GM23338 (cell line): Measurements from ENCODE around the gene CRTC3. TPM values are rescaled to one million over a fixed set of nuclear protein-coding genes. Genes with fewer than 3 reads are reported as not detected.

Source experiments
- ATAC-seq: fragments of 200-7000 bp; cut with Tn5 transposase; 3 replicates; pipeline ENCODE4 v1.9.1; 2020
- DNase-seq: peaks from one replicate; pipeline ENCODE4 v3.0.0-alpha.2; 2015; ENCODE audit warnings: low spot score
- H2AFZ ChIP-seq: fragments of 200-600 bp; sonication (generic); 2 replicates; pipeline ENCODE4 v1.8.0; 2016; ENCODE audit warnings: antibody characterized with exemption, mild to moderate bottlenecking, moderate library complexity
- H3F3A ChIP-seq: fragments of 200-600 bp; sonication (generic); replicated peaks from 2 replicates; pipeline ENCODE4 v1.8.0; 2017; ENCODE audit warnings: antibody characterized with exemption, mixed run types, low read depth
- H3K27ac ChIP-seq: fragments of 200-600 bp; sonication (generic); 2 replicates; pipeline ENCODE4 v1.6.1; 2016; ENCODE audit warnings: low read depth
- H3K27me3 ChIP-seq: fragments of 200-600 bp; sonication (generic); 2 replicates; pipeline ENCODE4 v1.8.0; 2016; ENCODE audit warnings: mild to moderate bottlenecking, mixed run types, moderate library complexity; ENCODE audit not compliant: insufficient read depth
- H3K36me3 ChIP-seq: fragments of 200-600 bp; sonication (generic); 2 replicates; pipeline ENCODE4 v1.8.0; 2016; ENCODE audit warnings: mild to moderate bottlenecking; ENCODE audit not compliant: insufficient read depth
- H3K4me1 ChIP-seq: fragments of 200-600 bp; sonication (generic); 2 replicates; pipeline ENCODE4 v1.8.0; 2016; ENCODE audit warnings: mild to moderate bottlenecking, moderate library complexity; ENCODE audit not compliant: insufficient read depth
- H3K4me2 ChIP-seq: fragments of 200-600 bp; sonication (generic); 2 replicates; pipeline ENCODE4 v1.7.1; 2017; ENCODE audit warnings: mixed run types
- H3K4me3 ChIP-seq: fragments of 200-600 bp; sonication (generic); 2 replicates; pipeline ENCODE4 v1.6.1; 2016; ENCODE audit warnings: mixed run types
- H3K79me2 ChIP-seq: fragments of 200-600 bp; sonication (generic); replicated peaks from 2 replicates; pipeline ENCODE4 v1.8.0; 2017; ENCODE audit warnings: mild to moderate bottlenecking; ENCODE audit not compliant: insufficient read depth
- H3K9me2 ChIP-seq: fragments of 200-600 bp; sonication (generic); 2 replicates; pipeline ENCODE4 v1.8.0; 2017; ENCODE audit not compliant: insufficient read depth
- H4K20me1 ChIP-seq: fragments of 200-600 bp; sonication (generic); replicated peaks from 2 replicates; pipeline ENCODE4 v1.8.0; 2017; ENCODE audit warnings: mild to moderate bottlenecking; ENCODE audit not compliant: insufficient read depth
- H3K27ac Mint-ChIP-seq: 2 replicates; pipeline ENCODE4 v1.8.0; 2020; ENCODE audit warnings: inconsistent platforms, mild to moderate bottlenecking, moderate library complexity, mixed read lengths
- H3K27me3 Mint-ChIP-seq: 3 replicates; pipeline ENCODE4 v1.8.0; 2022; ENCODE audit warnings: low read depth, mild to moderate bottlenecking, moderate library complexity, mixed read lengths, inconsistent platforms; ENCODE audit not compliant: insufficient read depth, poor library complexity
- H3K36me3 Mint-ChIP-seq: 3 replicates; pipeline ENCODE4 v1.8.0; 2021; ENCODE audit warnings: low read depth, mild to moderate bottlenecking, inconsistent platforms, moderate library complexity, mixed read lengths
- H3K4me1 Mint-ChIP-seq: 3 replicates; pipeline ENCODE4 v1.8.0; 2020; ENCODE audit warnings: mild to moderate bottlenecking, inconsistent platforms, mixed read lengths
- H3K4me3 Mint-ChIP-seq: 3 replicates; pipeline ENCODE4 v1.8.0; 2021; ENCODE audit warnings: moderate library complexity, mild to moderate bottlenecking, inconsistent platforms, mixed read lengths
- H3K9me3 Mint-ChIP-seq: 3 replicates; pipeline ENCODE4 v1.8.0; 2020; ENCODE audit warnings: moderate library complexity, mild to moderate bottlenecking, inconsistent platforms, mixed read lengths
- EZH2 ChIP-seq: fragments of 200-600 bp; sonication (generic); IDR thresholded peaks from one replicate; pipeline ENCODE4 v1.8.0; 2017; ENCODE audit warnings: antibody characterized with exemption, mild to moderate bottlenecking, low read depth; ENCODE audit not compliant: unreplicated experiment
- EZH2phosphoT487 ChIP-seq: fragments of 200-600 bp; sonication (generic); IDR thresholded peaks from one replicate; pipeline ENCODE4 v1.8.1; 2018; ENCODE audit warnings: antibody characterized with exemption; ENCODE audit not compliant: unreplicated experiment
- JUNB ChIP-seq: IDR thresholded peaks from one replicate; pipeline ENCODE4 v1.6.1; 2016; ENCODE audit warnings: antibody characterized with exemption; ENCODE audit not compliant: unreplicated experiment
- STAT1 ChIP-seq: IDR thresholded peaks from one replicate; pipeline ENCODE4 v1.6.1; 2016; ENCODE audit warnings: antibody characterized with exemption; ENCODE audit not compliant: unreplicated experiment
- ZNF114 ChIP-seq: fragments of 250-450 bp; sonication (Bioruptor Pico); IDR thresholded peaks from 2 replicates; pipeline ENCODE4 v1.5.0; 2020; ENCODE audit warnings: mild to moderate bottlenecking, moderate library complexity
- ZNF331 ChIP-seq: fragments of 250-450 bp; sonication (Bioruptor Pico); IDR thresholded peaks from 2 replicates; pipeline ENCODE4 v1.5.0; 2020; ENCODE audit warnings: low read depth, mild to moderate bottlenecking, moderate library complexity
- polyA plus RNA-seq: library from polyadenylated mRNA; unstranded; fragments of >200 nt; fragmentation: Nextera tagmentation; extraction: Ambion mirVana; gene quantifications from 2 replicates; pipeline ENCODE4 v1.2.1, GENCODE V29; 2016
- total RNA-seq: library from RNA; depleted of rRNA; stranded (reverse); fragments of >200 nt; shearing (Covaris generic); gene quantifications from 2 replicates; pipeline ENCODE4 v1.2.3, GENCODE V29; 2014
- TF ChIP-seq, protein P1 (sequence below): IDR thresholded peaks from one replicate; pipeline ENCODE4 v1.6.1; 2018; ENCODE audit warnings: antibody characterized with exemption; ENCODE audit not compliant: unreplicated experiment
- TF ChIP-seq, protein P2 (sequence below): IDR thresholded peaks from 2 replicates; pipeline ENCODE4 v1.6.1; 2016; ENCODE audit warnings: antibody characterized with exemption
- TF ChIP-seq, protein P3 (sequence below), 2 experiments: fragments of 200-600 bp in 1 of 2; sonication (generic) in 1 of 2; conservative IDR thresholded peaks; 2 replicates each; pipeline versions ENCODE4 v1.5.1 to v1.6.1; 2016 to 2017; ENCODE audit warnings: antibody characterized with exemption in 2 of 2, low read depth in 2 of 2, mild to moderate bottlenecking in 2 of 2, moderate library complexity in 1 of 2
- TF ChIP-seq, protein P4 (sequence below): fragments of 250-450 bp; sonication (Bioruptor Pico); IDR thresholded peaks from 2 replicates; pipeline ENCODE4 v1.5.0; 2020; ENCODE audit warnings: mild to moderate bottlenecking, moderate library complexity

CRTC3 gene
- total and polyA plus RNA-seq, 2 experiments from 2014 or later = 2.8 to 3.8 TPM

DNA sequence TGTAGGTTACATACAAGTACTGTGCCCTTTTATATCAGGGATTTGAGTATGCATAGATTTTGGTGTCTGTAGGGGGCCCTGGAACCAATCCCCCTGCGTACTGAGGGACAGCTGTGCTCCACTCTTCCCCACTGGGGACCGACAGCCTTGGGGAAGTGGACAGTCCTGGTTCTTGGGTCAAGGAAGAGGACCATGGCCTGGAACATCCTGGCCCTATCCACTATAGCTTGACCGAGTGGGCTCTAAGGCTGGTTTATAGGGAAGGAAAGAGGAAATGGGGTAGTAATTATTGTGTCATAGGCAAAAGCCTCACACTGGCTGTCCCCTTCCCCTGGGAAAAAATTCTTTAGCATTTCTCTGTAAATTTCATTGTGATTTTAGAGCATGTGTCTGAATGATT lies 49.5 kb downstream of the CRTC3 start (continued):
- TF ChIP-seq, protein P1, sequence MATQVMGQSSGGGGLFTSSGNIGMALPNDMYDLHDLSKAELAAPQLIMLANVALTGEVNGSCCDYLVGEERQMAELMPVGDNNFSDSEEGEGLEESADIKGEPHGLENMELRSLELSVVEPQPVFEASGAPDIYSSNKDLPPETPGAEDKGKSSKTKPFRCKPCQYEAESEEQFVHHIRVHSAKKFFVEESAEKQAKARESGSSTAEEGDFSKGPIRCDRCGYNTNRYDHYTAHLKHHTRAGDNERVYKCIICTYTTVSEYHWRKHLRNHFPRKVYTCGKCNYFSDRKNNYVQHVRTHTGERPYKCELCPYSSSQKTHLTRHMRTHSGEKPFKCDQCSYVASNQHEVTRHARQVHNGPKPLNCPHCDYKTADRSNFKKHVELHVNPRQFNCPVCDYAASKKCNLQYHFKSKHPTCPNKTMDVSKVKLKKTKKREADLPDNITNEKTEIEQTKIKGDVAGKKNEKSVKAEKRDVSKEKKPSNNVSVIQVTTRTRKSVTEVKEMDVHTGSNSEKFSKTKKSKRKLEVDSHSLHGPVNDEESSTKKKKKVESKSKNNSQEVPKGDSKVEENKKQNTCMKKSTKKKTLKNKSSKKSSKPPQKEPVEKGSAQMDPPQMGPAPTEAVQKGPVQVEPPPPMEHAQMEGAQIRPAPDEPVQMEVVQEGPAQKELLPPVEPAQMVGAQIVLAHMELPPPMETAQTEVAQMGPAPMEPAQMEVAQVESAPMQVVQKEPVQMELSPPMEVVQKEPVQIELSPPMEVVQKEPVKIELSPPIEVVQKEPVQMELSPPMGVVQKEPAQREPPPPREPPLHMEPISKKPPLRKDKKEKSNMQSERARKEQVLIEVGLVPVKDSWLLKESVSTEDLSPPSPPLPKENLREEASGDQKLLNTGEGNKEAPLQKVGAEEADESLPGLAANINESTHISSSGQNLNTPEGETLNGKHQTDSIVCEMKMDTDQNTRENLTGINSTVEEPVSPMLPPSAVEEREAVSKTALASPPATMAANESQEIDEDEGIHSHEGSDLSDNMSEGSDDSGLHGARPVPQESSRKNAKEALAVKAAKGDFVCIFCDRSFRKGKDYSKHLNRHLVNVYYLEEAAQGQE = no peak
- TF ChIP-seq, protein P2, sequence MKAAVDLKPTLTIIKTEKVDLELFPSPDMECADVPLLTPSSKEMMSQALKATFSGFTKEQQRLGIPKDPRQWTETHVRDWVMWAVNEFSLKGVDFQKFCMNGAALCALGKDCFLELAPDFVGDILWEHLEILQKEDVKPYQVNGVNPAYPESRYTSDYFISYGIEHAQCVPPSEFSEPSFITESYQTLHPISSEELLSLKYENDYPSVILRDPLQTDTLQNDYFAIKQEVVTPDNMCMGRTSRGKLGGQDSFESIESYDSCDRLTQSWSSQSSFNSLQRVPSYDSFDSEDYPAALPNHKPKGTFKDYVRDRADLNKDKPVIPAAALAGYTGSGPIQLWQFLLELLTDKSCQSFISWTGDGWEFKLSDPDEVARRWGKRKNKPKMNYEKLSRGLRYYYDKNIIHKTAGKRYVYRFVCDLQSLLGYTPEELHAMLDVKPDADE = no peak
- TF ChIP-seq EZH2 (no peak), JUNB (no peak), ZNF114 (no peak), ZNF331 (CRISPR knock-in tag) (no peak)

DNA sequence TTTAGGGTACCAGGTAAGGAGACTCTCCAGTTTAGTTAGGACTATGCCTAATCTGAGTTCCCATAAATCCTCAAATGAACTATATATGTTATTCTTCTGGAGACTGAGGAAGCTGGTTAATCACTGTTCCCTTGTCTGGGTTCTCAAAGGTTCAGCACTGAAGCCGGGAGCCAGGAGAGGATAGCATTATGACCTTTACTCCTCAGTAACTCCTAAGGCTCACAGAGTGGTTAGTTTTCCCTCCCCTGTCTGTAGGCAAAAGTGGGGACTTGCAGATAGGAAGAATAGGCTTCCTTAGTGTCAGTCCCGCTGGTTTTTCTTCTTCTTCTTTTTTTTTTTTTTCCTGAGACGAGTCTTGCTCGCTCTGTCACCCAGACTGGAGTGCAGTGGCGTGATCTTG lies 50.4 kb downstream of the CRTC3 start:
- no peak overlapping the region for H3K27ac Mint-ChIP-seq
- H4K20me1 ChIP-seq = no peaks in the 10 kb centered on the region
- peaks cover 54% of the 10 kb centered on the region for H3K4me1 Mint-ChIP-seq
- no peak for TF ChIP-seq STAT1
- TF ChIP-seq, protein P3, sequence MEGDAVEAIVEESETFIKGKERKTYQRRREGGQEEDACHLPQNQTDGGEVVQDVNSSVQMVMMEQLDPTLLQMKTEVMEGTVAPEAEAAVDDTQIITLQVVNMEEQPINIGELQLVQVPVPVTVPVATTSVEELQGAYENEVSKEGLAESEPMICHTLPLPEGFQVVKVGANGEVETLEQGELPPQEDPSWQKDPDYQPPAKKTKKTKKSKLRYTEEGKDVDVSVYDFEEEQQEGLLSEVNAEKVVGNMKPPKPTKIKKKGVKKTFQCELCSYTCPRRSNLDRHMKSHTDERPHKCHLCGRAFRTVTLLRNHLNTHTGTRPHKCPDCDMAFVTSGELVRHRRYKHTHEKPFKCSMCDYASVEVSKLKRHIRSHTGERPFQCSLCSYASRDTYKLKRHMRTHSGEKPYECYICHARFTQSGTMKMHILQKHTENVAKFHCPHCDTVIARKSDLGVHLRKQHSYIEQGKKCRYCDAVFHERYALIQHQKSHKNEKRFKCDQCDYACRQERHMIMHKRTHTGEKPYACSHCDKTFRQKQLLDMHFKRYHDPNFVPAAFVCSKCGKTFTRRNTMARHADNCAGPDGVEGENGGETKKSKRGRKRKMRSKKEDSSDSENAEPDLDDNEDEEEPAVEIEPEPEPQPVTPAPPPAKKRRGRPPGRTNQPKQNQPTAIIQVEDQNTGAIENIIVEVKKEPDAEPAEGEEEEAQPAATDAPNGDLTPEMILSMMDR (conservative IDR thresholded peaks at IDR 0.05; ENCODE audit: low read depth in 2 of 2) = no peak
- TF ChIP-seq ZNF331 (CRISPR knock-in tag) = no peak
- no peak for TF ChIP-seq EZH2phosphoT487
- TF ChIP-seq, protein P4, sequence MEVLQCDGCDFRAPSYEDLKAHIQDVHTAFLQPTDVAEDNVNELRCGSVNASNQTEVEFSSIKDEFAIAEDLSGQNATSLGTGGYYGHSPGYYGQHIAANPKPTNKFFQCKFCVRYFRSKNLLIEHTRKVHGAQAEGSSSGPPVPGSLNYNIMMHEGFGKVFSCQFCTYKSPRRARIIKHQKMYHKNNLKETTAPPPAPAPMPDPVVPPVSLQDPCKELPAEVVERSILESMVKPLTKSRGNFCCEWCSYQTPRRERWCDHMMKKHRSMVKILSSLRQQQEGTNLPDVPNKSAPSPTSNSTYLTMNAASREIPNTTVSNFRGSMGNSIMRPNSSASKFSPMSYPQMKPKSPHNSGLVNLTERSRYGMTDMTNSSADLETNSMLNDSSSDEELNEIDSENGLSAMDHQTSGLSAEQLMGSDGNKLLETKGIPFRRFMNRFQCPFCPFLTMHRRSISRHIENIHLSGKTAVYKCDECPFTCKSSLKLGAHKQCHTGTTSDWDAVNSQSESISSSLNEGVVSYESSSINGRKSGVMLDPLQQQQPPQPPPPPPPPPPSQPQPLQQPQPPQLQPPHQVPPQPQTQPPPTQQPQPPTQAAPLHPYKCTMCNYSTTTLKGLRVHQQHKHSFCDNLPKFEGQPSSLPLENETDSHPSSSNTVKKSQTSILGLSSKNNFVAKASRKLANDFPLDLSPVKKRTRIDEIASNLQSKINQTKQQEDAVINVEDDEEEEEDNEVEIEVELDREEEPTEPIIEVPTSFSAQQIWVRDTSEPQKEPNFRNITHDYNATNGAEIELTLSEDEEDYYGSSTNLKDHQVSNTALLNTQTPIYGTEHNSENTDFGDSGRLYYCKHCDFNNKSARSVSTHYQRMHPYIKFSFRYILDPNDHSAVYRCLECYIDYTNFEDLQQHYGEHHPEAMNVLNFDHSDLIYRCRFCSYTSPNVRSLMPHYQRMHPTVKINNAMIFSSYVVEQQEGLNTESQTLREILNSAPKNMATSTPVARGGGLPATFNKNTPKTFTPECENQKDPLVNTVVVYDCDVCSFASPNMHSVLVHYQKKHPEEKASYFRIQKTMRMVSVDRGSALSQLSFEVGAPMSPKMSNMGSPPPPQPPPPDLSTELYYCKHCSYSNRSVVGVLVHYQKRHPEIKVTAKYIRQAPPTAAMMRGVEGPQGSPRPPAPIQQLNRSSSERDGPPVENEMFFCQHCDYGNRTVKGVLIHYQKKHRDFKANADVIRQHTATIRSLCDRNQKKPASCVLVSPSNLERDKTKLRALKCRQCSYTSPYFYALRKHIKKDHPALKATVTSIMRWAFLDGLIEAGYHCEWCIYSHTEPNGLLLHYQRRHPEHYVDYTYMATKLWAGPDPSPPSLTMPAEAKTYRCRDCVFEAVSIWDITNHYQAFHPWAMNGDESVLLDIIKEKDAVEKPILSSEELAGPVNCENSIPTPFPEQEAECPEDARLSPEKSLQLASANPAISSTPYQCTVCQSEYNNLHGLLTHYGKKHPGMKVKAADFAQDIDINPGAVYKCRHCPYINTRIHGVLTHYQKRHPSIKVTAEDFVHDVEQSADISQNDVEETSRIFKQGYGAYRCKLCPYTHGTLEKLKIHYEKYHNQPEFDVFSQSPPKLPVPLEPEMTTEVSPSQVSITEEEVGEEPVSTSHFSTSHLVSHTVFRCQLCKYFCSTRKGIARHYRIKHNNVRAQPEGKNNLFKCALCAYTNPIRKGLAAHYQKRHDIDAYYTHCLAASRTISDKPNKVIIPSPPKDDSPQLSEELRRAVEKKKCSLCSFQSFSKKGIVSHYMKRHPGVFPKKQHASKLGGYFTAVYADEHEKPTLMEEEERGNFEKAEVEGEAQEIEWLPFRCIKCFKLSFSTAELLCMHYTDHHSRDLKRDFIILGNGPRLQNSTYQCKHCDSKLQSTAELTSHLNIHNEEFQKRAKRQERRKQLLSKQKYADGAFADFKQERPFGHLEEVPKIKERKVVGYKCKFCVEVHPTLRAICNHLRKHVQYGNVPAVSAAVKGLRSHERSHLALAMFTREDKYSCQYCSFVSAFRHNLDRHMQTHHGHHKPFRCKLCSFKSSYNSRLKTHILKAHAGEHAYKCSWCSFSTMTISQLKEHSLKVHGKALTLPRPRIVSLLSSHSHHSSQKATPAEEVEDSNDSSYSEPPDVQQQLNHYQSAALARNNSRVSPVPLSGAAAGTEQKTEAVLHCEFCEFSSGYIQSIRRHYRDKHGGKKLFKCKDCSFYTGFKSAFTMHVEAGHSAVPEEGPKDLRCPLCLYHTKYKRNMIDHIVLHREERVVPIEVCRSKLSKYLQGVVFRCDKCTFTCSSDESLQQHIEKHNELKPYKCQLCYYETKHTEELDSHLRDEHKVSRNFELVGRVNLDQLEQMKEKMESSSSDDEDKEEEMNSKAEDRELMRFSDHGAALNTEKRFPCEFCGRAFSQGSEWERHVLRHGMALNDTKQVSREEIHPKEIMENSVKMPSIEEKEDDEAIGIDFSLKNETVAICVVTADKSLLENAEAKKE (CRISPR knock-in tag) = no peak

More for the DNA sequence above, 50.4 kb downstream of the CRTC3 start:
- Mint-ChIP-seq H3K9me3 (no peaks in the 10 kb centered on the region), H3K36me3 (no peaks in the 10 kb centered on the region), H3K27me3 (peaks cover 6% of the 10 kb centered on the region), H3K4me3 (no peak overlapping the region)
- no peak for ATAC-seq
- Histone ChIP-seq H3K27me3 (peaks cover 14% of the 10 kb centered on the region), H3K4me2 (no peak overlapping the region), H2AFZ (no peak overlapping the region), H3K4me1 (peaks cover 56% of the 10 kb centered on the region), H3K27ac (no peak overlapping the region), H3F3A (peaks cover 11% of the 10 kb centered on the region; the same call in 1 of the 2 replicates), H3K36me3 (no peaks in the 10 kb centered on the region), H3K79me2 (no peaks in the 10 kb centered on the region), H3K9me2 (no peaks in the 10 kb centered on the region), H3K4me3 (no peak overlapping the region)
- DNase-seq = no peak
